ENCODE measurements around the gene KCNIP4.

GRCh38 chr4:20997886-20998285 lies 950.7 kb downstream of the KCNIP4 start:
- no peak for TF ChIP-seq CTCF (IDR thresholded peaks at IDR 0.05)
- no peak for TF ChIP-seq POLR2A (IDR thresholded peaks at IDR 0.05)

Measured in heart left ventricle (tissue), 13 donors.